Spleen (tissue), 11 donors: ENCODE data around the gene HMGXB3. TPM values are rescaled to one million over a fixed set of nuclear protein-coding genes. Genes with fewer than 3 reads are reported as not detected.
A peak's percentile ranks its signal among the peaks of the same experiment; 100 is the strongest.

Source experiments
- DNase-seq: peaks from one replicate; pipeline ENCODE4 v3.0.0-alpha.2; 2020
- H3K27ac ChIP-seq, 8 donors: fragments of 200-600 bp; sonication (generic) in 7 of 8; 1 replicate in 4 of 8; 2 replicates in 4 of 8; pipeline versions ENCODE4 v1.5.0 to v1.8.0; 2016 to 2021; ENCODE audit warnings: inconsistent platforms in 4 of 8, mild to moderate bottlenecking in 4 of 8, moderate library complexity in 1 of 8
- H3K27me3 ChIP-seq, 7 donors: fragments of 200-600 bp; sonication (generic) in 6 of 7; replicated peaks in 1 of 7; 1 replicate in 4 of 7; 2 replicates in 3 of 7; pipeline versions ENCODE4 v1.5.0 to v1.8.0; 2016 to 2021; ENCODE audit warnings: inconsistent platforms in 3 of 7, mild to moderate bottlenecking in 1 of 7
- H3K36me3 ChIP-seq, 6 donors: fragments of 200-600 bp; sonication (generic) in 5 of 6; 1 replicate in 4 of 6; 2 replicates in 2 of 6; pipeline versions ENCODE4 v1.5.0 to v1.8.0; 2016 to 2021; ENCODE audit warnings: inconsistent platforms in 2 of 6
- H3K4me1 ChIP-seq, 6 donors: fragments of 200-600 bp; sonication (generic) in 5 of 6; 1 replicate in 3 of 6; 2 replicates in 3 of 6; pipeline versions ENCODE4 v1.5.0 to v1.8.0; 2016 to 2021; ENCODE audit warnings: inconsistent platforms in 3 of 6
- H3K4me3 ChIP-seq, 8 donors: fragments of 200-600 bp; sonication (generic) in 7 of 8; 1 replicate in 4 of 8; 2 replicates in 4 of 8; pipeline versions ENCODE4 v1.5.0 to v1.8.0; 2016 to 2021; ENCODE audit warnings: inconsistent platforms in 4 of 8, mild to moderate bottlenecking in 4 of 8, moderate library complexity in 2 of 8
- H3K9me3 ChIP-seq, 8 donors: fragments of 200-600 bp; sonication (generic) in 7 of 8; 1 replicate in 4 of 8; 2 replicates in 4 of 8; pipeline versions ENCODE4 v1.5.0 to v1.8.0; 2016 to 2021; ENCODE audit warnings: inconsistent platforms in 4 of 8
- CTCF ChIP-seq, 11 experiments: fragments of 200-600 bp in 7 of 11; fragments of 450-650 bp in 4 of 11; sonication (generic) in 4 of 11; IDR thresholded peaks in 8 of 11; conservative IDR thresholded peaks in 3 of 11; 1 replicate in 7 of 11; 2 replicates in 4 of 11; pipeline versions ENCODE4 v1.4.0 to v1.8.0; 2016 to 2021; ENCODE audit warnings: antibody characterized with exemption in 11 of 11, inconsistent platforms in 4 of 11, mild to moderate bottlenecking in 1 of 11
- POLR2A ChIP-seq, 3 donors: fragments of 450-650 bp; IDR thresholded peaks; one replicate each; pipeline ENCODE4 v1.5.1; 2017; ENCODE audit warnings: antibody characterized with exemption in 3 of 3, mild to moderate bottlenecking in 1 of 3
- POLR2AphosphoS5 ChIP-seq, 3 donors: sonication (generic); formaldehyde crosslinking; IDR thresholded peaks; one replicate each; pipeline ENCODE4 v1.5.1; 2017; ENCODE audit warnings: antibody characterized with exemption in 3 of 3
- WGBS, 5 donors: extraction: QIAGEN DNeasy Blood & Tissue Kit in 3 of 5; methylation state at CpG; one replicate each; pipeline versions ENCODE4 v1.1.5 to v1.1.7; 2013 to 2018; 5-methylcytosine and 5-hydroxymethylcytosine counted together
- intact Hi-C: fragments of 100-400 bp; cut with DNase I; formaldehyde crosslinking; loops from one replicate; pipeline ENCODE4 v1.15.0; 2023; ENCODE audit warnings: low total_unique reads
- polyA plus RNA-seq, 3 donors: library from polyadenylated mRNA; stranded (reverse); fragments of 200-250 nt; gene quantifications; one replicate each; pipeline ENCODE4 v1.2.1, GENCODE V29; 2013
- total RNA-seq, 7 donors: library from RNA; depleted of rRNA in 3 of 7; stranded (reverse); fragments of >200 nt in 3 of 7; fragmentation: NEBNext Ultra II Directional in 4 of 7; extraction: Animal tissue kit (Norgen Biotek cat#: 25700) in 4 of 7; gene quantifications; one replicate each; pipeline versions ENCODE4 v1.1.0 to v1.2.1, GENCODE V29; 2016 to 2021
- donor health status: healthy with polysubstance abuse.
- donor health status: DM: no; HTN: no; CAD: no; lungs with moderate emphysema.
- donor health status: DM: no; HTN: no; CAD: no.
- donor health status: Bipolar disorder and iron deficiency.
- donor health status: healthy.
- donor health status: DM: no; HTN: no; CAD: no.
- donor health status: DM: yes; HTN: yes; CAD: no.

The HMGXB3 gene
- total and polyA plus RNA-seq, 10 donors, result 14.3 to 51.7 (median 34.6) TPM

GRCh38 chr5:150067405-150067960 is 66.9 kb downstream of the HMGXB3 start:
- Histone ChIP-seq H3K9me3 (no peaks in the 10 kb centered on the region), H3K27me3 (peaks cover 0 to 4% (median 0%) of the 10 kb centered on the region in 7 donors), H3K4me1 (peaks cover 0 to 70% (median 13%) of the 10 kb centered on the region in 6 donors), H3K27ac (peak overlapping the region in 3 of 8 donors; percentile 2 to 39 (median 30)), H3K36me3 (peaks cover 0 to 31% (median 0%) of the 10 kb centered on the region in 6 donors), H3K4me3 (no peak overlapping the region)
- DNase-seq, result no peak
- 67 to 79% (median 71%) methylated on average over 6 of the region's 6 CpGs for WGBS, 5 donors
- intact Hi-C loops, result no loop called here
- TF ChIP-seq POLR2A (IDR thresholded peaks at IDR 0.05) (no peak), CTCF (IDR thresholded peaks at IDR 0.05 in 8 of 11, conservative IDR thresholded peaks at IDR 0.05 in 3 of 11) (no peak), POLR2AphosphoS5 (IDR thresholded peaks at IDR 0.05) (no peak)

- no peaks in the 10 kb centered on the region for H3K9me3 ChIP-seq
- TF ChIP-seq CTCF (IDR thresholded peaks at IDR 0.05 in 8 of 11, conservative IDR thresholded peaks at IDR 0.05 in 3 of 11) (no peak), POLR2AphosphoS5 (IDR thresholded peaks at IDR 0.05) (peak in 1 of 3 donors; percentile 34), POLR2A (IDR thresholded peaks at IDR 0.05) (no peak)
- peaks cover 0 to 64% (median 13%) of the 10 kb centered on the region in 6 donors for H3K4me1 ChIP-seq
- peaks cover 0 to 4% (median 0%) of the 10 kb centered on the region in 7 donors for H3K27me3 ChIP-seq
- 71 to 100% (median 94%) methylated on average over 1 to 6 of the region's 6 CpGs for WGBS, 5 donors
- no peak for DNase-seq
- H3K27ac ChIP-seq, result peak overlapping the region in 3 of 8 donors; percentile 18 to 39 (median 30)
- intact Hi-C loops, result no loop called here
- no peak overlapping the region for H3K4me3 ChIP-seq
- H3K36me3 ChIP-seq, result peaks cover 0 to 31% (median 0%) of the 10 kb centered on the region in 6 donors
Observed at GRCh38 chr5:150068071-150068470, 67.5 kb downstream of the HMGXB3 start.

GRCh38 chr5:150068472-150068871 is 67.9 kb downstream of the HMGXB3 start:
- 41 to 63% (median 47%) methylated on average over 3 to 4 of the region's 4 CpGs for WGBS, 5 donors
- H3K36me3 ChIP-seq, result peaks cover 0 to 31% (median 0%) of the 10 kb centered on the region in 6 donors
- peaks cover 0 to 4% (median 0%) of the 10 kb centered on the region in 7 donors for H3K27me3 ChIP-seq
- H3K27ac ChIP-seq, result peak overlapping the region in 1 of 8 donors; percentile 18
- H3K9me3 ChIP-seq, result no peaks in the 10 kb centered on the region
- TF ChIP-seq POLR2AphosphoS5 (IDR thresholded peaks at IDR 0.05) (peak in 1 of 3 donors; percentile 41), POLR2A (IDR thresholded peaks at IDR 0.05) (no peak), CTCF (IDR thresholded peaks at IDR 0.05 in 8 of 11, conservative IDR thresholded peaks at IDR 0.05 in 3 of 11) (no peak)
- peak; percentile 72 for DNase-seq
- peaks cover 0 to 60% (median 13%) of the 10 kb centered on the region in 6 donors for H3K4me1 ChIP-seq
- intact Hi-C loops, result no loop called here
- no peak overlapping the region for H3K4me3 ChIP-seq

- H3K36me3 ChIP-seq, result peaks cover 0 to 31% (median 0%) of the 10 kb centered on the region in 6 donors
- H3K27ac ChIP-seq, result no peak overlapping the region
- TF ChIP-seq CTCF (IDR thresholded peaks at IDR 0.05 in 8 of 11, conservative IDR thresholded peaks at IDR 0.05 in 3 of 11), result no peak
- peak in 1 of 3 donors; percentile 10 for TF ChIP-seq POLR2AphosphoS5 (IDR thresholded peaks at IDR 0.05)
- DNase-seq, result peak; percentile 71
- no peaks in the 10 kb centered on the region for H3K9me3 ChIP-seq
- WGBS, 5 donors, result 84 to 90% (median 86%) methylated on average over 8 to 12 of the region's 12 CpGs
- intact Hi-C loops, result no loop called here
- peaks cover 0 to 54% (median 13%) of the 10 kb centered on the region in 6 donors for H3K4me1 ChIP-seq
- peaks cover 0 to 4% (median 0%) of the 10 kb centered on the region in 7 donors for H3K27me3 ChIP-seq
- H3K4me3 ChIP-seq, result no peak overlapping the region
Observed at GRCh38 chr5:150068961-150069645, 68.6 kb downstream of the HMGXB3 start.
